ENCODE measurements around the gene FDXR.

DNA sequence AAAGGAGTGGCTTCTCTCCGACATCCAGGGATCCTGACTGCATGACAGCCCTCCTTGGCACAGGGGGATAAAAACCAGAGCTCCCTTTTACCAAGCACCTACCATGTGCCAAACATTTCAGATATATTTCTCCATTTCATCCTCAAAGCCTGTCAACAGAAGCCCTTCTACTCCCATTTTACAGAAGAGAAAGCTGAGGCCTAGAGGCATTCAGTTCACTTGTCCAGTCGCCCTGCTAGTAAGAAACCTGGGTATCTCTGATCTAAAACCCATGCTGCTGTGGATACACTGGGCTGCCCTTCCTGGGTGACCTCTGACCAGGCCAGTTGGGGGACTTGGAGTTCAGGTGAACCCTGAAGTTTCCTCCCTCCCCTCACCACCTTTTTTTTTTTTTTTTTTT lies 5.9 kb upstream of the FDXR start:
- TF ChIP-seq, protein P1, sequence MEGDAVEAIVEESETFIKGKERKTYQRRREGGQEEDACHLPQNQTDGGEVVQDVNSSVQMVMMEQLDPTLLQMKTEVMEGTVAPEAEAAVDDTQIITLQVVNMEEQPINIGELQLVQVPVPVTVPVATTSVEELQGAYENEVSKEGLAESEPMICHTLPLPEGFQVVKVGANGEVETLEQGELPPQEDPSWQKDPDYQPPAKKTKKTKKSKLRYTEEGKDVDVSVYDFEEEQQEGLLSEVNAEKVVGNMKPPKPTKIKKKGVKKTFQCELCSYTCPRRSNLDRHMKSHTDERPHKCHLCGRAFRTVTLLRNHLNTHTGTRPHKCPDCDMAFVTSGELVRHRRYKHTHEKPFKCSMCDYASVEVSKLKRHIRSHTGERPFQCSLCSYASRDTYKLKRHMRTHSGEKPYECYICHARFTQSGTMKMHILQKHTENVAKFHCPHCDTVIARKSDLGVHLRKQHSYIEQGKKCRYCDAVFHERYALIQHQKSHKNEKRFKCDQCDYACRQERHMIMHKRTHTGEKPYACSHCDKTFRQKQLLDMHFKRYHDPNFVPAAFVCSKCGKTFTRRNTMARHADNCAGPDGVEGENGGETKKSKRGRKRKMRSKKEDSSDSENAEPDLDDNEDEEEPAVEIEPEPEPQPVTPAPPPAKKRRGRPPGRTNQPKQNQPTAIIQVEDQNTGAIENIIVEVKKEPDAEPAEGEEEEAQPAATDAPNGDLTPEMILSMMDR (IDR thresholded peaks at IDR 0.05; ENCODE audit: low read length), result no peak
- no peak for TF ChIP-seq EZH2 (optimal IDR thresholded peaks at IDR 0.05; ENCODE audit: low read depth, low read length)

All from MM.1S (cell line).